ENCODE data around the gene TBC1D1. TPM values are rescaled to one million over a fixed set of nuclear protein-coding genes. Genes with fewer than 3 reads are reported as not detected.

The TBC1D1 gene
- total and polyA plus RNA-seq, 8 donors: 16.2 to 41.0 (median 24.6) TPM

DNA sequence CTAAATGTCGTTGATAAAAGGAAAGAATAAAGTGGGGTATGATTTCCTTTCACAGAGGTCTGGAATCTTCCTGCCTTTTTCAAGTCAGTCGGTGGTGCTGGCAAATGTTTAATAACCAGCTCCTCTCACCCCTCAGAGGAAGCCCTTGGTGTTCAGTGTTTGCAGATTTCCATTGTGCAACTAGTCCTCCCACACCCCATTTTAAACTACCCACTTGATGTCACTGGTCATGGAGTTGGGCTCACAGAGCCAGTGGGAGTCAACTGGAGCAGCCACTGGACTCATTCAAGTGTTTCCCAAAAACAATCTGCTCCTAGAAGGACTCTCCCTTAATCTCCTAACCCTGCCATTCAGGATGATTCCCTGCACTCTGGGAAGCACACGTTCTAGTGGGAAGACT, 218.5 kb downstream of the TBC1D1 start:
- Histone ChIP-seq H3K4me1 (peaks cover 6 to 10% (median 9%) of the 10 kb centered on the region in 3 donors), H3K27me3 (no peaks in the 10 kb centered on the region), H3K36me3 (no peaks in the 10 kb centered on the region), H3K27ac (no peak overlapping the region), H3K9me3 (no peaks in the 10 kb centered on the region), H3K4me3 (no peak overlapping the region)
- 41 to 43% methylated on average over 3 of the region's 3 CpGs for WGBS, 2 donors
- FAIRE-seq (no peak), ATAC-seq (peak in 1 of 4 donors; percentile 9), DNase-seq (no peak)
- TF ChIP-seq, protein P1, sequence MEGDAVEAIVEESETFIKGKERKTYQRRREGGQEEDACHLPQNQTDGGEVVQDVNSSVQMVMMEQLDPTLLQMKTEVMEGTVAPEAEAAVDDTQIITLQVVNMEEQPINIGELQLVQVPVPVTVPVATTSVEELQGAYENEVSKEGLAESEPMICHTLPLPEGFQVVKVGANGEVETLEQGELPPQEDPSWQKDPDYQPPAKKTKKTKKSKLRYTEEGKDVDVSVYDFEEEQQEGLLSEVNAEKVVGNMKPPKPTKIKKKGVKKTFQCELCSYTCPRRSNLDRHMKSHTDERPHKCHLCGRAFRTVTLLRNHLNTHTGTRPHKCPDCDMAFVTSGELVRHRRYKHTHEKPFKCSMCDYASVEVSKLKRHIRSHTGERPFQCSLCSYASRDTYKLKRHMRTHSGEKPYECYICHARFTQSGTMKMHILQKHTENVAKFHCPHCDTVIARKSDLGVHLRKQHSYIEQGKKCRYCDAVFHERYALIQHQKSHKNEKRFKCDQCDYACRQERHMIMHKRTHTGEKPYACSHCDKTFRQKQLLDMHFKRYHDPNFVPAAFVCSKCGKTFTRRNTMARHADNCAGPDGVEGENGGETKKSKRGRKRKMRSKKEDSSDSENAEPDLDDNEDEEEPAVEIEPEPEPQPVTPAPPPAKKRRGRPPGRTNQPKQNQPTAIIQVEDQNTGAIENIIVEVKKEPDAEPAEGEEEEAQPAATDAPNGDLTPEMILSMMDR (IDR thresholded peaks at IDR 0.05): no peak
- intact Hi-C loops (cut with DNase I): no loop called here

DNA sequence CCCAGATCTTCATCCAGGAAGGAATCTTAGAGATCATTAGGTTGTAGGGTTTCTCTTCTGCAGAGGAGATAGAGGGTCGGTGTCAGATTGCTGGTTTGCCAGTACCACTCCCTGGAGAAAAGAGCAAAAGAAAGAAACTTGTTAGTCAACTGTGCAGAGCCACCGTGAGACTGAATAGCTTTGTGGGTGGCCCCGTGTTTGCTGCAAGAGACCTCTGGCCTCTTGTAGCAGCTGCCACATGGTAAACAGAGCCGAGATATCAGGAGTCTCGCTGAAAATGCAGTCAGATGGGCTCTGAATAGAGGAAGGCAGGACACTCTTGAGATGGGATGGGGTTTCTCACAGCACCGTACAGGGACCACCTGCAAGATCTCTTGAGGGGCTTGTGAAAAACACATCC, 219.0 kb downstream of the TBC1D1 start:
- Histone ChIP-seq H3K36me3 (no peaks in the 10 kb centered on the region), H3K27ac (peak overlapping the region in 1 of 4 donors; percentile 23), H3K9me3 (no peaks in the 10 kb centered on the region), H3K27me3 (no peaks in the 10 kb centered on the region), H3K4me1 (peaks cover 6 to 10% (median 9%) of the 10 kb centered on the region in 3 donors), H3K4me3 (no peak overlapping the region)
- FAIRE-seq (no peak), ATAC-seq (peak; percentile 54 to 89 (median 74)), DNase-seq (peak in 2 of 6 donors; percentile 42 to 51)
- 23 to 25% methylated on average over 6 of the region's 6 CpGs for WGBS, 2 donors
- TF ChIP-seq, protein P1 (IDR thresholded peaks at IDR 0.05): no peak
- intact Hi-C loops (cut with DNase I): no loop called here

DNA sequence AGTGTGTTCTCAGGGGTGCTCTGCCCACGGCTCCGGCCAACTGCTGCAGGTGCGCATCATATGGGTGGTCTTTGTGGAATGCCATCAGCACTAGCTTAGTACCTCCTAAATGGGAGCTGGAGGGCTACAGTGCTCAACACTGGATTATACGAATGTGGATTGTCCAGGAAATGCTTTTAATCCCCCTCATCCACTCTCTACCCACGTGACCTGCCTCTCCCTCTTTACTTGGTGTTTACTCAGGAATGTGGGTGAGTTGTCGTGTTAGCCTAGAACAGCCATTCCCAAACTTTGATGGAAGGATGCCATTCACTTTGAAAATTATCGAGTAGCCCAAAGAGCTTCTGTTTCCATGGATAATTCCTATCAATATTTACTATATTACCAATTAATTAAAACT, 220.1 kb downstream of the TBC1D1 start:
- H3K36me3 ChIP-seq: no peaks in the 10 kb centered on the region
- intact Hi-C loops (cut with DNase I): no loop called here
- DNase-seq (no peak), ATAC-seq (no peak), FAIRE-seq (no peak)
- H3K4me1 ChIP-seq: peaks cover 9 to 15% (median 15%) of the 10 kb centered on the region in 3 donors
- 91 to 97% methylated on average over 7 of the region's 7 CpGs for WGBS, 2 donors
- H3K9me3 ChIP-seq: no peaks in the 10 kb centered on the region
- H3K4me3 ChIP-seq: no peak overlapping the region
- TF ChIP-seq, protein P1 (IDR thresholded peaks at IDR 0.05): no peak
- no peaks in the 10 kb centered on the region for H3K27me3 ChIP-seq
- H3K27ac ChIP-seq: no peak overlapping the region

DNA sequence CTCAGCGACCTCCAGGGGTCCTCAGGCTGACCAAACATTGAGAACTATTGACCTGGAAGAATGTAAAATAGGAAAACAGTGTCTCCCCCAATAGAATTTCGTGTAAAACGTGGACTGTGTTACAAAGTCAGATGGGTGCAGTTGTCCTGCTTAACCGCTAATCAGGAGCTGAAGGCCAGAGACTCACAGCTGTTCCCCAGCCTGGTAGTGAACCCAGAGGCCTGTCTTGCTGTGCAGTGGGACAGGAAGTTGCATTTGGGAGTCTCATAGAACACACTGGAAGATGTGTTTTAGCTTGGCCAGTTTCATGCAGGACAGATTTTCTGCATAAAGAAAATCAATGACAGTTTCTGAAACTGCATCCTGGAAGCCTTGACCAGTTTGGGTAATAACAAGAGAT, 220.8 kb downstream of the TBC1D1 start:
- Histone ChIP-seq H3K27ac (no peak overlapping the region), H3K4me1 (peaks cover 9 to 22% (median 22%) of the 10 kb centered on the region in 3 donors), H3K36me3 (no peaks in the 10 kb centered on the region), H3K27me3 (no peaks in the 10 kb centered on the region), H3K4me3 (no peak overlapping the region), H3K9me3 (no peaks in the 10 kb centered on the region)
- intact Hi-C loops (cut with DNase I): no loop called here
- DNase-seq (no peak), ATAC-seq (peak in 1 of 4 donors; percentile 43), FAIRE-seq (no peak)
- WGBS, 2 donors: 51 to 52% methylated on average over 4 of the region's 4 CpGs
- TF ChIP-seq, protein P1 (IDR thresholded peaks at IDR 0.05): no peak

DNA sequence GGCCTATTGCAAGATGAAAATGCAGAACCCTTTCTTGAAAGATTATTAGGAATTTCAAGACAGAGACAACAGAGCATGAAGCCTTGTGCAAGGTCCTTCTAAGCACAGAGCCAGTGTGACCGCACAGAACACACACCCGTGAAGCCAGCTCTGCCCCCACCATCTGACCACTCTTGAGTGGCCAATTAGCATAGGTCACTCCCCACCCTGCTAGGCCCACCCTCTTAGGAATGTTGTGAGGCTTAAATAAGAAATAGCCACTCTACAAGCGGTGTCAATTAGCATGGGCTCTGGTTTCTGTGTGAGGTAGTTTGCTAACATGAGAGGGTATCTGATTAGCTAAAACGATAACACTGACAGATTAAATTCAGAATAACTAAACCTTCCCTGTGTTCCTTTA, 222.2 kb downstream of the TBC1D1 start:
- WGBS, 2 donors: 73 to 75% methylated on average over 4 of the region's 4 CpGs

More for the DNA sequence above, 222.2 kb downstream of the TBC1D1 start:
- peaks cover 9 to 27% (median 25%) of the 10 kb centered on the region in 3 donors for H3K4me1 ChIP-seq
- no peaks in the 10 kb centered on the region for H3K27me3 ChIP-seq
- no peak overlapping the region for H3K27ac ChIP-seq
- ATAC-seq: no peak
- H3K4me3 ChIP-seq: no peak overlapping the region
- no peaks in the 10 kb centered on the region for H3K9me3 ChIP-seq
- no peaks in the 10 kb centered on the region for H3K36me3 ChIP-seq
- TF ChIP-seq, protein P1 (IDR thresholded peaks at IDR 0.05): no peak
- FAIRE-seq: no peak
- DNase-seq: no peak
- intact Hi-C loops (cut with DNase I): no loop called here

All from pancreas (tissue), 10 donors.